DOHH2 (cell line): ENCODE results near the gene VWA1.

ENCODE experiments used
- EZH2phosphoT487 ChIP-seq: fragments of 200-600 bp; sonication (generic); IDR thresholded peaks from 2 replicates; pipeline ENCODE4 v1.6.1; 2017; ENCODE audit warnings: borderline replicate concordance, mild to moderate bottlenecking, antibody characterized with exemption, low read length, moderate library complexity, mixed read lengths
- TF ChIP-seq, protein P1 (sequence below): fragments of 200-600 bp; sonication (generic); IDR thresholded peaks from one replicate; pipeline ENCODE4 v1.5.1; 2014; ENCODE audit warnings: antibody characterized with exemption, mild to moderate bottlenecking, low read depth, low read length; ENCODE audit not compliant: poor library complexity, severe bottlenecking

GRCh38 chr1:1479547-1480487, 44.3 kb downstream of the VWA1 start:
- TF ChIP-seq, protein P1, sequence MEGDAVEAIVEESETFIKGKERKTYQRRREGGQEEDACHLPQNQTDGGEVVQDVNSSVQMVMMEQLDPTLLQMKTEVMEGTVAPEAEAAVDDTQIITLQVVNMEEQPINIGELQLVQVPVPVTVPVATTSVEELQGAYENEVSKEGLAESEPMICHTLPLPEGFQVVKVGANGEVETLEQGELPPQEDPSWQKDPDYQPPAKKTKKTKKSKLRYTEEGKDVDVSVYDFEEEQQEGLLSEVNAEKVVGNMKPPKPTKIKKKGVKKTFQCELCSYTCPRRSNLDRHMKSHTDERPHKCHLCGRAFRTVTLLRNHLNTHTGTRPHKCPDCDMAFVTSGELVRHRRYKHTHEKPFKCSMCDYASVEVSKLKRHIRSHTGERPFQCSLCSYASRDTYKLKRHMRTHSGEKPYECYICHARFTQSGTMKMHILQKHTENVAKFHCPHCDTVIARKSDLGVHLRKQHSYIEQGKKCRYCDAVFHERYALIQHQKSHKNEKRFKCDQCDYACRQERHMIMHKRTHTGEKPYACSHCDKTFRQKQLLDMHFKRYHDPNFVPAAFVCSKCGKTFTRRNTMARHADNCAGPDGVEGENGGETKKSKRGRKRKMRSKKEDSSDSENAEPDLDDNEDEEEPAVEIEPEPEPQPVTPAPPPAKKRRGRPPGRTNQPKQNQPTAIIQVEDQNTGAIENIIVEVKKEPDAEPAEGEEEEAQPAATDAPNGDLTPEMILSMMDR = no peak
- TF ChIP-seq EZH2phosphoT487 = no peak
